NT2/D1 (cell line): Measurements from ENCODE around the gene ANKRD61.

ENCODE experiments used
- DNase-seq: peaks from one replicate; pipeline ENCODE4 v3.0.0-alpha.2; 2011; ENCODE audit warnings: low read depth, low spot score
- H3K27me3 ChIP-seq: 2 replicates; pipeline ENCODE4 v1.6.0; 2011; ENCODE audit warnings: mild to moderate bottlenecking; ENCODE audit not compliant: insufficient read length, insufficient read depth
- H3K36me3 ChIP-seq: 2 replicates; pipeline ENCODE4 v1.6.1; 2011; ENCODE audit warnings: mild to moderate bottlenecking, low read length, mixed read lengths; ENCODE audit not compliant: insufficient read depth, insufficient read length
- H3K4me1 ChIP-seq: 2 replicates; pipeline ENCODE4 v1.5.1; 2011; ENCODE audit not compliant: insufficient read depth, insufficient read length
- H3K4me3 ChIP-seq: 2 replicates; pipeline ENCODE4 v1.5.1; 2011; ENCODE audit warnings: low read depth; ENCODE audit not compliant: insufficient read length
- H3K9ac ChIP-seq: 2 replicates; pipeline ENCODE4 v1.6.0; 2011; ENCODE audit warnings: low read depth; ENCODE audit not compliant: insufficient read length
- H3K9me3 ChIP-seq: 2 replicates; pipeline ENCODE4 v1.5.1; 2011; ENCODE audit warnings: mild to moderate bottlenecking, low read length; ENCODE audit not compliant: insufficient read depth
- SUZ12 ChIP-seq: IDR thresholded peaks from 2 replicates; pipeline ENCODE4 v1.6.1; 2011; ENCODE audit not compliant: insufficient read length, insufficient read depth; ENCODE audit errors: extremely low read depth
- YY1 ChIP-seq: IDR thresholded peaks from 2 replicates; pipeline ENCODE4 v1.6.1; 2011; ENCODE audit not compliant: insufficient read length, insufficient read depth
- ZNF274 ChIP-seq: IDR thresholded peaks from 2 replicates; pipeline ENCODE4 v1.6.1; 2011; ENCODE audit warnings: mild to moderate bottlenecking, low read depth, low read length

ANKRD61 gene

GRCh38 chr7:6011541-6011940 lies 19.6 kb upstream of the ANKRD61 start:
- peaks cover 56% of the 10 kb centered on the region for H3K36me3 ChIP-seq
- no peaks in the 10 kb centered on the region for H3K9me3 ChIP-seq
- no peaks in the 10 kb centered on the region for H3K4me1 ChIP-seq
- DNase-seq: no peak
- TF ChIP-seq SUZ12 (no peak), YY1 (no peak), ZNF274 (no peak)
- no peak overlapping the region for H3K4me3 ChIP-seq
- H3K27me3 ChIP-seq: no peaks in the 10 kb centered on the region
- H3K9ac ChIP-seq: no peak overlapping the region

- Histone ChIP-seq H3K4me1 (no peaks in the 10 kb centered on the region), H3K9me3 (no peaks in the 10 kb centered on the region), H3K4me3 (no peak overlapping the region), H3K27me3 (no peaks in the 10 kb centered on the region), H3K9ac (peak overlapping the region; percentile 12), H3K36me3 (peaks cover 65% of the 10 kb centered on the region)
- no peak for DNase-seq
- no peak for TF ChIP-seq ZNF274
- TF ChIP-seq SUZ12: no peak
- no peak for TF ChIP-seq YY1
Observed at GRCh38 chr7:6012355-6013104, 18.6 kb upstream of the ANKRD61 start.

GRCh38 chr7:6015917-6016652 lies 15.1 kb upstream of the ANKRD61 start:
- no peaks in the 10 kb centered on the region for H3K27me3 ChIP-seq
- no peaks in the 10 kb centered on the region for H3K9me3 ChIP-seq
- H3K36me3 ChIP-seq: peaks cover 87% of the 10 kb centered on the region
- no peak overlapping the region for H3K4me3 ChIP-seq
- no peaks in the 10 kb centered on the region for H3K4me1 ChIP-seq
- TF ChIP-seq ZNF274 (no peak), SUZ12 (no peak), YY1 (no peak)
- no peak for DNase-seq
- H3K9ac ChIP-seq: no peak overlapping the region

GRCh38 chr7:6016653-6016966 lies 14.6 kb upstream of the ANKRD61 start:
- no peak overlapping the region for H3K4me3 ChIP-seq
- no peak for DNase-seq
- TF ChIP-seq YY1 (no peak), ZNF274 (no peak), SUZ12 (no peak)
- H3K4me1 ChIP-seq: no peaks in the 10 kb centered on the region
- no peaks in the 10 kb centered on the region for H3K27me3 ChIP-seq
- peaks cover 87% of the 10 kb centered on the region for H3K36me3 ChIP-seq
- no peak overlapping the region for H3K9ac ChIP-seq
- no peaks in the 10 kb centered on the region for H3K9me3 ChIP-seq

- DNase-seq: no peak
- no peak overlapping the region for H3K9ac ChIP-seq
- H3K4me3 ChIP-seq: no peak overlapping the region
- no peaks in the 10 kb centered on the region for H3K27me3 ChIP-seq
- TF ChIP-seq ZNF274: no peak
- no peak for TF ChIP-seq SUZ12
- no peak for TF ChIP-seq YY1
- H3K36me3 ChIP-seq: peaks cover 90% of the 10 kb centered on the region
- H3K9me3 ChIP-seq: no peaks in the 10 kb centered on the region
- no peaks in the 10 kb centered on the region for H3K4me1 ChIP-seq
Observed at GRCh38 chr7:6020371-6021286, 10.5 kb upstream of the ANKRD61 start.

GRCh38 chr7:6022707-6023106 lies 8.5 kb upstream of the ANKRD61 start:
- no peak overlapping the region for H3K4me3 ChIP-seq
- DNase-seq: no peak
- no peaks in the 10 kb centered on the region for H3K9me3 ChIP-seq
- no peak overlapping the region for H3K9ac ChIP-seq
- H3K4me1 ChIP-seq: peaks cover 4% of the 10 kb centered on the region
- no peak for TF ChIP-seq YY1
- no peak for TF ChIP-seq SUZ12
- no peak for TF ChIP-seq ZNF274
- no peaks in the 10 kb centered on the region for H3K27me3 ChIP-seq
- H3K36me3 ChIP-seq: peaks cover 91% of the 10 kb centered on the region

GRCh38 chr7:6023974-6024435 lies 7.2 kb upstream of the ANKRD61 start:
- H3K9ac ChIP-seq: no peak overlapping the region
- no peak for TF ChIP-seq ZNF274
- TF ChIP-seq YY1: no peak
- TF ChIP-seq SUZ12: no peak
- H3K4me1 ChIP-seq: peaks cover 4% of the 10 kb centered on the region
- no peaks in the 10 kb centered on the region for H3K27me3 ChIP-seq
- H3K36me3 ChIP-seq: peaks cover 98% of the 10 kb centered on the region
- H3K9me3 ChIP-seq: no peaks in the 10 kb centered on the region
- H3K4me3 ChIP-seq: no peak overlapping the region
- DNase-seq: no peak
